Endothelial cell of umbilical vein (primary cell): ENCODE results near the gene LAMB3.

ENCODE experiments used
- CTCF ChIP-seq, 2 donors: IDR thresholded peaks; 1 replicate in 1 of 2; 2 replicates in 1 of 2; pipeline ENCODE4 v1.5.1; 2011; ENCODE audit warnings: low read length in 2 of 2, mild to moderate bottlenecking in 2 of 2, moderate library complexity in 2 of 2, control low read depth in 1 of 2, inconsistent platforms in 1 of 2, low read depth in 1 of 2; ENCODE audit not compliant: insufficient read depth in 1 of 2; ENCODE audit errors: extremely low read depth in 1 of 2
- EZH2 ChIP-seq: IDR thresholded peaks from 2 replicates; pipeline ENCODE4 v1.6.1; 2012; ENCODE audit warnings: borderline replicate concordance, low read depth, mild to moderate bottlenecking, moderate library complexity, low read length, inconsistent platforms; ENCODE audit not compliant: severe bottlenecking
- FOS ChIP-seq: IDR thresholded peaks from 2 replicates; pipeline ENCODE4 v1.6.1; 2011; ENCODE audit warnings: mild to moderate bottlenecking, low read length, moderate library complexity, borderline replicate concordance; ENCODE audit not compliant: insufficient read depth
- GATA2 ChIP-seq: IDR thresholded peaks from 2 replicates; pipeline ENCODE4 v1.7.0; 2011; ENCODE audit warnings: low read depth, mild to moderate bottlenecking, moderate library complexity, mixed read lengths, low read length; ENCODE audit not compliant: insufficient read length, insufficient read depth
- JUN ChIP-seq: IDR thresholded peaks from 2 replicates; pipeline ENCODE4 v1.6.1; 2011; ENCODE audit warnings: borderline replicate concordance, low read depth; ENCODE audit not compliant: insufficient read length, insufficient read depth
- MYC ChIP-seq: IDR thresholded peaks from one replicate; pipeline ENCODE4 v1.6.1; 2011; ENCODE audit warnings: mild to moderate bottlenecking, low read depth, low read length
- POLR2A ChIP-seq: IDR thresholded peaks from 2 replicates; pipeline ENCODE4 v1.6.1; 2012; ENCODE audit warnings: low read depth, mild to moderate bottlenecking, control low read depth, low read length
- POLR2AphosphoS5 ChIP-seq: IDR thresholded peaks from 2 replicates; pipeline ENCODE4 v1.6.1; 2012; ENCODE audit warnings: low read depth, mild to moderate bottlenecking, control low read depth, low read length, moderate library complexity; ENCODE audit not compliant: insufficient read depth
- TF ChIP-seq, protein P1 (sequence below): IDR thresholded peaks from 2 replicates; pipeline ENCODE4 v1.6.1; 2011; ENCODE audit not compliant: insufficient read depth, insufficient read length

DNA sequence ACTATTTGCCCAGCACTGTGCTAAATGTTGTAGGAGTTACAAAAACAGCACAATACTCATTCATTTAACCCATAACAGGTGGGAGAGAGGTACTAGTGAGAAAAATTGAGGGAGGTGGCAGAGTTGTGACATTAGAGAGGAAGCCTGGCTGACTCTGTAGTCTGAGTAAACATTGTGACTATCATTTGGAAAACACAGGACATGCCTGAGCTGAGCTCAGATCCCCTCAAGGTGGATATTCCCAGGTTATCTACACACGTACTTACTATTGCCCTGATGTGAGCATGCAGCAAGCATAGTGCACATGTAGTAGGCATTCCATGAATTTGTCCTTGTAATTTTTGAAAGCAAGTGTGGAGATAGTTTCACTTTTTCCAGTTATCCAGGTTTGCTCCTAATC lies 57.8 kb downstream of the LAMB3 start:
- TF ChIP-seq CTCF (IDR thresholded peaks at IDR 0.05; ENCODE audit: extremely low read depth in 1 of 2, insufficient read depth in 1 of 2, low read depth in 1 of 2, low read length in 2 of 2) (no peak), POLR2AphosphoS5 (no peak), JUN (no peak), POLR2A (no peak), EZH2 (no peak), FOS (no peak), MYC (no peak), GATA2 (no peak)
- TF ChIP-seq, protein P1, sequence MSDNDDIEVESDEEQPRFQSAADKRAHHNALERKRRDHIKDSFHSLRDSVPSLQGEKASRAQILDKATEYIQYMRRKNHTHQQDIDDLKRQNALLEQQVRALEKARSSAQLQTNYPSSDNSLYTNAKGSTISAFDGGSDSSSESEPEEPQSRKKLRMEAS: no peak
